HG03039 (cell line): ENCODE data around the gene TOGARAM1.

ENCODE experiments used
- ATAC-seq: cut with Tn5 transposase; IDR thresholded peaks from one replicate; pipeline ENCODE4 v1.9.1; 2021; ENCODE audit warnings: mild to moderate bottlenecking, moderate library complexity; ENCODE audit not compliant: unreplicated experiment

The TOGARAM1 gene

GRCh38 chr14:44961554-44962333 is at the start of gene TOGARAM1, which contains the start of gene KLHL28:
TOGARAM1 (plus strand) TSS chr14:44962190; CDS start chr14:44962422, 232 bp downstream.
KLHL28 (minus strand) TSS chr14:44961947; CDS start chr14:44945928, 16,019 bp downstream.
- ATAC-seq = peak; percentile 92

GRCh38 chr14:44914849-44915248 is 47.1 kb upstream of the TOGARAM1 start:
- ATAC-seq = no peak

GRCh38 chr14:44928793-44929192 is 33.2 kb upstream of the TOGARAM1 start:
- ATAC-seq = no peak

GRCh38 chr14:44935155-44935554 is 26.8 kb upstream of the TOGARAM1 start:
- ATAC-seq = no peak

GRCh38 chr14:44937547-44937946 is 24.4 kb upstream of the TOGARAM1 start:
- no peak for ATAC-seq

- ATAC-seq = no peak
Observed at GRCh38 chr14:44940211-44940610, 21.8 kb upstream of the TOGARAM1 start.

GRCh38 chr14:44940944-44941343 is 21.0 kb upstream of the TOGARAM1 start:
- no peak for ATAC-seq

- no peak for ATAC-seq
Observed at GRCh38 chr14:44941591-44941990, 20.4 kb upstream of the TOGARAM1 start.

- ATAC-seq = no peak
Observed at GRCh38 chr14:44942436-44942835, 19.6 kb upstream of the TOGARAM1 start.

GRCh38 chr14:44944107-44944506 is 17.9 kb upstream of the TOGARAM1 start:
- no peak for ATAC-seq

GRCh38 chr14:44945264-44945663 is 16.7 kb upstream of the TOGARAM1 start:
- ATAC-seq = no peak

GRCh38 chr14:44951051-44951450 is 10.9 kb upstream of the TOGARAM1 start:
- ATAC-seq = no peak

GRCh38 chr14:44952391-44953110 is 9.4 kb upstream of the TOGARAM1 start:
- ATAC-seq = no peak

GRCh38 chr14:44954750-44955149 is 7.2 kb upstream of the TOGARAM1 start:
- ATAC-seq = no peak

- no peak for ATAC-seq
Observed at GRCh38 chr14:44955528-44955927, 6.5 kb upstream of the TOGARAM1 start.

- ATAC-seq = no peak
Observed at GRCh38 chr14:44956866-44957265, 5.1 kb upstream of the TOGARAM1 start.

GRCh38 chr14:44959538-44959937 is 2.5 kb upstream of the TOGARAM1 start:
- no peak for ATAC-seq

GRCh38 chr14:44960146-44960545 is 1.8 kb upstream of the TOGARAM1 start:
- ATAC-seq = no peak

- ATAC-seq = no peak
Observed at GRCh38 chr14:44960646-44961045, 1.3 kb upstream of the TOGARAM1 start.

- peak; percentile 19 for ATAC-seq
Observed at GRCh38 chr14:44961151-44961553, 838 bp upstream of the TOGARAM1 start.

GRCh38 chr14:44962334-44963043 is 499 bp downstream of the TOGARAM1 start:
- peak; percentile 27 for ATAC-seq
